Mesangial cell (primary cell): ENCODE measurements around the gene HCLS1. TPM values are rescaled to one million over a fixed set of nuclear protein-coding genes. Genes with fewer than 3 reads are reported as not detected.

Experiments
- total RNA-seq: library from RNA; depleted of rRNA; stranded (reverse); fragments of >200 nt; gene quantifications from 2 replicates; pipeline ENCODE4 v1.2.3, GENCODE V29; 2015

HCLS1 gene, protein sequence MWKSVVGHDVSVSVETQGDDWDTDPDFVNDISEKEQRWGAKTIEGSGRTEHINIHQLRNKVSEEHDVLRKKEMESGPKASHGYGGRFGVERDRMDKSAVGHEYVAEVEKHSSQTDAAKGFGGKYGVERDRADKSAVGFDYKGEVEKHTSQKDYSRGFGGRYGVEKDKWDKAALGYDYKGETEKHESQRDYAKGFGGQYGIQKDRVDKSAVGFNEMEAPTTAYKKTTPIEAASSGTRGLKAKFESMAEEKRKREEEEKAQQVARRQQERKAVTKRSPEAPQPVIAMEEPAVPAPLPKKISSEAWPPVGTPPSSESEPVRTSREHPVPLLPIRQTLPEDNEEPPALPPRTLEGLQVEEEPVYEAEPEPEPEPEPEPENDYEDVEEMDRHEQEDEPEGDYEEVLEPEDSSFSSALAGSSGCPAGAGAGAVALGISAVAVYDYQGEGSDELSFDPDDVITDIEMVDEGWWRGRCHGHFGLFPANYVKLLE
- total RNA-seq: 0.49 and 0.51 TPM in 2 replicates

DNA sequence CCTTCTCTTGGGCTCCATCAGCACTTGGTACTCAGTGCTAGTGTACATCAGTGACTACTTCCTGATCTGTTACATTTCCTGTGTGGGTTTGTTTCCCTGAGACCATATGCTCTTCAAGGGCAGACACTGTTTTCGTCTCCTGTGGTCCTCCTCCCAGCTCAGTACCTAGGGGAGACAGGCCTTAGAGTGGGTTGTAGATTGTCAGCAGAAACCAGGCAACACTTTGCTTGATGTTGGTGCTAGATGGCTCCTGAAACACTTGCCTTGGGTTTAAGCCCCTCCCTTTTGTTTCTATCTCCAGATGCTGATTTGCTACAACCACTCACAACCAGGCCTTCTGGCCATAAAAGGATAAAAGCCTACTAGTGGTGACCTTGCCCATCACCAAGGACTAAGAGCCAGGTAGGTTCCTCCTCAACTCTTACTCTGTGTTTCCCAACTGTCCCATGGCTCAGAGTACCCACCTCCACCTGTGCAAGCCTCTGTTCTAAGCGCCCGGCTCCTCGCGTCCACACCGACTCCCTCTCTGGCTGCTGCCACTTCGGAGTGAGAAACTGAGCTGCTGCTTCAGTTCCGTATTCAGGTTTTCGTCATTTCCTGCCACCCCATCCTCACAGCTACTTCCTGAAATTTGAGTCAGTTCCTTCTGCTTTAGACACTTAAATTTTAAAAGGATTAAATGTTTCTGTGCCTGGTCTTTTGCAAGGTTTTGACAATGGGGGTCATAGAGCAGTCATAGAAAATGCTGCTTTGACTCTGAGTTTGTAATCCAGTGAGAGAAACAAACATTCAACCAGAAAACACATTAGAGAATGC is at the start of gene HCLS1:
HCLS1 (minus strand) TSS at position 548 of the 816 bp plus-strand sequence. CDS start 2,556 bp downstream, outside the sequence.

GRCh38 chr3:121592856-121593702 is 67.6 kb downstream of the HCLS1 start, which contains the start of gene FBXO40:
Gene FBXO40, plus strand, starts transcription at chr3:121593379. Its CDS starts 27,197 bp downstream, at chr3:121620576.

Other genes with a start within 250 kb of the HCLS1 start
- gene POLQ, start 114.9 kb downstream of the HCLS1 start, total RNA-seq: 1.0 and 5.9 TPM in 2 replicates
- not detected in 2 replicates for gene ARGFX, start 93.0 kb downstream of the HCLS1 start, total RNA-seq
- gene FBXO40, start 67.5 kb downstream of the HCLS1 start, total RNA-seq: not detected in 2 replicates
- 7.8 and 16.7 TPM in 2 replicates for gene GOLGB1, start 88.8 kb upstream of the HCLS1 start, total RNA-seq
- gene IQCB1, start 174.2 kb upstream of the HCLS1 start, total RNA-seq: 7.9 and 9.1 TPM in 2 replicates
- gene EAF2, start 174.3 kb upstream of the HCLS1 start, total RNA-seq: 0.51 and 1.3 TPM in 2 replicates
- 0.16 and 0.51 TPM in 2 replicates for gene SLC15A2, start 233.5 kb upstream of the HCLS1 start, total RNA-seq